Pancreas (tissue), 10 donors: ENCODE measurements around the gene RRAD. TPM values are rescaled to one million over a fixed set of nuclear protein-coding genes. Genes with fewer than 3 reads are reported as not detected.
A peak's percentile ranks its signal among the peaks of the same experiment; 100 is the strongest.

Experiments used
- ATAC-seq, 4 donors: fragments of 200-7000 bp; cut with Tn5 transposase; one replicate each; pipeline versions ENCODE4 v1.8.0 to v1.9.1; 2020; ENCODE audit warnings: mild to moderate bottlenecking in 4 of 4, moderate library complexity in 4 of 4
- DNase-seq, 6 donors: peaks; one replicate each; pipeline ENCODE4 v3.0.0-alpha.2; 2020
- FAIRE-seq: peaks from 2 replicates; lab custom pipeline; 2012; peaks lifted over from hg19 to GRCh38; lab: Jason Lieb, UNC
- H3K27ac ChIP-seq, 4 donors: fragments of 200-600 bp; sonication (generic); 1 replicate in 3 of 4; 2 replicates in 1 of 4; pipeline versions ENCODE4 v1.5.0 to v1.8.0; 2020
- H3K27me3 ChIP-seq, 4 donors: fragments of 200-600 bp; one replicate each; pipeline ENCODE4 v1.8.0; 2021
- H3K36me3 ChIP-seq, 3 donors: fragments of 200-600 bp; sonication (generic) in 1 of 3; one replicate each; pipeline versions ENCODE4 v1.5.0 to v1.8.0; 2020 to 2021
- H3K4me1 ChIP-seq, 3 donors: fragments of 200-600 bp; one replicate each; pipeline ENCODE4 v1.8.0; 2021
- H3K4me3 ChIP-seq, 4 donors: fragments of 200-600 bp; sonication (generic) in 2 of 4; one replicate each; pipeline versions ENCODE4 v1.5.0 to v1.8.0; 2020 to 2021
- H3K9me3 ChIP-seq, 4 donors: fragments of 200-600 bp; one replicate each; pipeline ENCODE4 v1.8.0; 2021
- CTCF ChIP-seq, 4 donors: fragments of 200-600 bp; sonication (generic) in 3 of 4; IDR thresholded peaks; one replicate each; pipeline versions ENCODE4 v1.5.0 to v1.8.0; 2021; ENCODE audit warnings: antibody characterized with exemption in 4 of 4
- WGBS, 2 donors: extraction: QIAGEN DNeasy Blood & Tissue Kit; methylation state at CpG; one replicate each; pipeline ENCODE4 v1.1.7; 2013; 5-methylcytosine and 5-hydroxymethylcytosine counted together
- intact Hi-C, 3 donors: fragments of 100-400 bp; cut with DNase I; formaldehyde crosslinking; loops; one replicate each; pipeline versions ENCODE4 v1.11.1 to v1.14.2; 2022
- polyA plus RNA-seq, 2 donors: library from polyadenylated mRNA; stranded (reverse); fragments of 200-250 nt; gene quantifications; one replicate each; pipeline ENCODE4 v1.2.3, GENCODE V29; 2013
- total RNA-seq, 6 donors: library from RNA; stranded (reverse); fragmentation: NEBNext Ultra II Directional in 4 of 6; extraction: Animal tissue kit (Norgen Biotek cat#: 25700) in 4 of 6; gene quantifications; one replicate each; pipeline versions ENCODE4 v1.2.1 to v1.2.4, GENCODE V29; 2021 to 2023
- donor health status: healthy with polysubstance abuse.
- donor health status: DM: no; HTN: no; CAD: no; lungs with moderate emphysema.
- donor health status: DM: no; HTN: no; CAD: no.
- donor health status: control.
- donor health status: control.
- donor health status: Bipolar disorder and iron deficiency.
- donor health status: DM: yes; HTN: yes; CAD: no.
- donor health status: DM: no; HTN: no; CAD: no.
- donor health status: DM: no; HTN: no; CAD: no.
- donor health status: DM: yes; HTN: yes; CAD: no.

RRAD gene
- total and polyA plus RNA-seq, 8 donors = 0.20 to 2.9 (median 0.60) TPM

- Histone ChIP-seq H3K4me1 (no peaks in the 10 kb centered on the region), H3K27me3 (no peaks in the 10 kb centered on the region), H3K4me3 (no peak overlapping the region), H3K36me3 (no peaks in the 10 kb centered on the region), H3K27ac (no peak overlapping the region), H3K9me3 (no peaks in the 10 kb centered on the region)
- FAIRE-seq (no peak), ATAC-seq (no peak), DNase-seq (no peak)
- no peak for TF ChIP-seq CTCF (IDR thresholded peaks at IDR 0.05)
- 56 to 66% methylated on average over 10 of the region's 10 CpGs for WGBS, 2 donors
- intact Hi-C loops = loop anchor here (10.0 kb wide), 3 partner anchors 56 to 194 kb away; partner anchors contain the start of genes B3GNT9 (in 1 of the 3), CDH16 (in 1 of the 3), FBXL8 (in 1 of the 3) and HSF4 (in 1 of the 3)
Observed at GRCh38 chr16:66970775-66971720, 45.7 kb upstream of the RRAD start.

GRCh38 chr16:66968847-66969246 lies 43.5 kb upstream of the RRAD start:
- 87 to 89% methylated on average over 5 of the region's 5 CpGs for WGBS, 2 donors

GRCh38 chr16:66964049-66964448 lies 38.7 kb upstream of the RRAD start:
- no peaks in the 10 kb centered on the region for H3K9me3 ChIP-seq
- H3K4me1 ChIP-seq = no peaks in the 10 kb centered on the region
- FAIRE-seq (no peak), ATAC-seq (no peak), DNase-seq (no peak)
- H3K27ac ChIP-seq = no peak overlapping the region
- WGBS, 2 donors = 57 to 58% methylated on average over 6 of the region's 6 CpGs
- no peaks in the 10 kb centered on the region for H3K36me3 ChIP-seq
- H3K4me3 ChIP-seq = no peak overlapping the region
- intact Hi-C loops = no loop called here
- H3K27me3 ChIP-seq = no peaks in the 10 kb centered on the region
- no peak for TF ChIP-seq CTCF (IDR thresholded peaks at IDR 0.05)

More at GRCh38 chr16:66968847-66969246, 43.5 kb upstream of the RRAD start:
- no peak overlapping the region for H3K27ac ChIP-seq
- no peaks in the 10 kb centered on the region for H3K9me3 ChIP-seq
- H3K36me3 ChIP-seq = no peaks in the 10 kb centered on the region
- DNase-seq = no peak
- intact Hi-C loops = no loop called here
- no peak for FAIRE-seq
- H3K4me3 ChIP-seq = no peak overlapping the region
- no peak for ATAC-seq
- H3K4me1 ChIP-seq = no peaks in the 10 kb centered on the region
- no peaks in the 10 kb centered on the region for H3K27me3 ChIP-seq
- no peak for TF ChIP-seq CTCF (IDR thresholded peaks at IDR 0.05)

- no peak for DNase-seq
Observed at GRCh38 chr16:66961914-66962313, 36.6 kb upstream of the RRAD start.

More at GRCh38 chr16:66961914-66962313, 36.6 kb upstream of the RRAD start:
- ATAC-seq (peak in 3 of 4 donors; percentile 45 to 70 (median 69)), FAIRE-seq (no peak)
- peak overlapping the region in 1 of 4 donors; percentile 46 for H3K27ac ChIP-seq
- H3K4me3 ChIP-seq = peak overlapping the region in 1 of 4 donors; percentile 19
- no peaks in the 10 kb centered on the region for H3K27me3 ChIP-seq
- WGBS, 2 donors = 26 to 33% methylated on average over 5 of the region's 5 CpGs
- TF ChIP-seq CTCF (IDR thresholded peaks at IDR 0.05) = no peak
- no peaks in the 10 kb centered on the region for H3K4me1 ChIP-seq
- intact Hi-C loops = no loop called here
- no peaks in the 10 kb centered on the region for H3K9me3 ChIP-seq
- no peaks in the 10 kb centered on the region for H3K36me3 ChIP-seq
